GM23338 (cell line): ENCODE data around the gene PRKAR1A. TPM values are rescaled to one million over a fixed set of nuclear protein-coding genes. Genes with fewer than 3 reads are reported as not detected.

Experiments used
- ATAC-seq: fragments of 200-7000 bp; cut with Tn5 transposase; 3 replicates; pipeline ENCODE4 v1.9.1; 2020
- DNase-seq: peaks from one replicate; pipeline ENCODE4 v3.0.0-alpha.2; 2015; ENCODE audit warnings: low spot score
- H2AFZ ChIP-seq: fragments of 200-600 bp; sonication (generic); 2 replicates; pipeline ENCODE4 v1.8.0; 2016; ENCODE audit warnings: antibody characterized with exemption, mild to moderate bottlenecking, moderate library complexity
- H3F3A ChIP-seq: fragments of 200-600 bp; sonication (generic); replicated peaks from 2 replicates; pipeline ENCODE4 v1.8.0; 2017; ENCODE audit warnings: antibody characterized with exemption, mixed run types, low read depth
- H3K27ac ChIP-seq: fragments of 200-600 bp; sonication (generic); 2 replicates; pipeline ENCODE4 v1.6.1; 2016; ENCODE audit warnings: low read depth
- H3K27me3 ChIP-seq: fragments of 200-600 bp; sonication (generic); 2 replicates; pipeline ENCODE4 v1.8.0; 2016; ENCODE audit warnings: mild to moderate bottlenecking, mixed run types, moderate library complexity; ENCODE audit not compliant: insufficient read depth
- H3K36me3 ChIP-seq: fragments of 200-600 bp; sonication (generic); 2 replicates; pipeline ENCODE4 v1.8.0; 2016; ENCODE audit warnings: mild to moderate bottlenecking; ENCODE audit not compliant: insufficient read depth
- H3K4me1 ChIP-seq: fragments of 200-600 bp; sonication (generic); 2 replicates; pipeline ENCODE4 v1.8.0; 2016; ENCODE audit warnings: mild to moderate bottlenecking, moderate library complexity; ENCODE audit not compliant: insufficient read depth
- H3K4me2 ChIP-seq: fragments of 200-600 bp; sonication (generic); 2 replicates; pipeline ENCODE4 v1.7.1; 2017; ENCODE audit warnings: mixed run types
- H3K4me3 ChIP-seq: fragments of 200-600 bp; sonication (generic); 2 replicates; pipeline ENCODE4 v1.6.1; 2016; ENCODE audit warnings: mixed run types
- H3K79me2 ChIP-seq: fragments of 200-600 bp; sonication (generic); replicated peaks from 2 replicates; pipeline ENCODE4 v1.8.0; 2017; ENCODE audit warnings: mild to moderate bottlenecking; ENCODE audit not compliant: insufficient read depth
- H3K9me2 ChIP-seq: fragments of 200-600 bp; sonication (generic); 2 replicates; pipeline ENCODE4 v1.8.0; 2017; ENCODE audit not compliant: insufficient read depth
- H4K20me1 ChIP-seq: fragments of 200-600 bp; sonication (generic); replicated peaks from 2 replicates; pipeline ENCODE4 v1.8.0; 2017; ENCODE audit warnings: mild to moderate bottlenecking; ENCODE audit not compliant: insufficient read depth
- H3K27ac Mint-ChIP-seq: 2 replicates; pipeline ENCODE4 v1.8.0; 2020; ENCODE audit warnings: inconsistent platforms, mild to moderate bottlenecking, moderate library complexity, mixed read lengths
- H3K27me3 Mint-ChIP-seq: 3 replicates; pipeline ENCODE4 v1.8.0; 2022; ENCODE audit warnings: low read depth, mild to moderate bottlenecking, moderate library complexity, mixed read lengths, inconsistent platforms; ENCODE audit not compliant: insufficient read depth, poor library complexity
- H3K36me3 Mint-ChIP-seq: 3 replicates; pipeline ENCODE4 v1.8.0; 2021; ENCODE audit warnings: low read depth, mild to moderate bottlenecking, inconsistent platforms, moderate library complexity, mixed read lengths
- H3K4me1 Mint-ChIP-seq: 3 replicates; pipeline ENCODE4 v1.8.0; 2020; ENCODE audit warnings: mild to moderate bottlenecking, inconsistent platforms, mixed read lengths
- H3K4me3 Mint-ChIP-seq: 3 replicates; pipeline ENCODE4 v1.8.0; 2021; ENCODE audit warnings: moderate library complexity, mild to moderate bottlenecking, inconsistent platforms, mixed read lengths
- H3K9me3 Mint-ChIP-seq: 3 replicates; pipeline ENCODE4 v1.8.0; 2020; ENCODE audit warnings: moderate library complexity, mild to moderate bottlenecking, inconsistent platforms, mixed read lengths
- CREB1 ChIP-seq: fragments of 250-450 bp; sonication (Bioruptor Pico); IDR thresholded peaks from 2 replicates; pipeline ENCODE4 v1.5.0; 2020; ENCODE audit warnings: low read depth, mild to moderate bottlenecking, moderate library complexity
- CTCF ChIP-seq, 2 experiments: fragments of 200-600 bp in 1 of 2; sonication (generic) in 1 of 2; conservative IDR thresholded peaks; 2 replicates each; pipeline versions ENCODE4 v1.5.1 to v1.6.1; 2016 to 2017; ENCODE audit warnings: antibody characterized with exemption in 2 of 2, low read depth in 2 of 2, mild to moderate bottlenecking in 2 of 2, moderate library complexity in 1 of 2
- EZH2 ChIP-seq: fragments of 200-600 bp; sonication (generic); IDR thresholded peaks from one replicate; pipeline ENCODE4 v1.8.0; 2017; ENCODE audit warnings: antibody characterized with exemption, mild to moderate bottlenecking, low read depth; ENCODE audit not compliant: unreplicated experiment
- EZH2phosphoT487 ChIP-seq: fragments of 200-600 bp; sonication (generic); IDR thresholded peaks from one replicate; pipeline ENCODE4 v1.8.1; 2018; ENCODE audit warnings: antibody characterized with exemption; ENCODE audit not compliant: unreplicated experiment
- JUNB ChIP-seq: IDR thresholded peaks from one replicate; pipeline ENCODE4 v1.6.1; 2016; ENCODE audit warnings: antibody characterized with exemption; ENCODE audit not compliant: unreplicated experiment
- NANOG ChIP-seq: IDR thresholded peaks from 2 replicates; pipeline ENCODE4 v1.6.1; 2016; ENCODE audit warnings: antibody characterized with exemption, borderline replicate concordance
- REST ChIP-seq: IDR thresholded peaks from one replicate; pipeline ENCODE4 v1.6.1; 2018; ENCODE audit warnings: antibody characterized with exemption; ENCODE audit not compliant: unreplicated experiment
- STAT1 ChIP-seq: IDR thresholded peaks from one replicate; pipeline ENCODE4 v1.6.1; 2016; ENCODE audit warnings: antibody characterized with exemption; ENCODE audit not compliant: unreplicated experiment
- ZNF114 ChIP-seq: fragments of 250-450 bp; sonication (Bioruptor Pico); IDR thresholded peaks from 2 replicates; pipeline ENCODE4 v1.5.0; 2020; ENCODE audit warnings: mild to moderate bottlenecking, moderate library complexity
- ZNF331 ChIP-seq: fragments of 250-450 bp; sonication (Bioruptor Pico); IDR thresholded peaks from 2 replicates; pipeline ENCODE4 v1.5.0; 2020; ENCODE audit warnings: low read depth, mild to moderate bottlenecking, moderate library complexity
- ZNF462 ChIP-seq: fragments of 250-450 bp; sonication (Bioruptor Pico); IDR thresholded peaks from 2 replicates; pipeline ENCODE4 v1.5.0; 2020; ENCODE audit warnings: mild to moderate bottlenecking, moderate library complexity
- polyA plus RNA-seq: library from polyadenylated mRNA; unstranded; fragments of >200 nt; fragmentation: Nextera tagmentation; extraction: Ambion mirVana; gene quantifications from 2 replicates; pipeline ENCODE4 v1.2.1, GENCODE V29; 2016
- total RNA-seq: library from RNA; depleted of rRNA; stranded (reverse); fragments of >200 nt; shearing (Covaris generic); gene quantifications from 2 replicates; pipeline ENCODE4 v1.2.3, GENCODE V29; 2014

Gene PRKAR1A
- total and polyA plus RNA-seq, 2 experiments from 2014 or later, result 90.1 to 100 TPM

- Histone ChIP-seq H3K27ac (no peak overlapping the region), H3K9me2 (no peaks in the 10 kb centered on the region), H3K4me2 (no peak overlapping the region), H3K4me3 (no peak overlapping the region), H3K36me3 (no peaks in the 10 kb centered on the region), H2AFZ (no peak overlapping the region), H3F3A (no peaks in the 10 kb centered on the region), H3K79me2 (no peaks in the 10 kb centered on the region), H3K4me1 (no peaks in the 10 kb centered on the region), H4K20me1 (no peaks in the 10 kb centered on the region), H3K27me3 (no peaks in the 10 kb centered on the region)
- Mint-ChIP-seq H3K4me1 (no peaks in the 10 kb centered on the region), H3K36me3 (no peaks in the 10 kb centered on the region), H3K27ac (no peak overlapping the region), H3K4me3 (no peak overlapping the region), H3K27me3 (no peaks in the 10 kb centered on the region), H3K9me3 (peaks cover 3% of the 10 kb centered on the region; the same call in 1 of the 3 replicates)
- ATAC-seq (no peak), DNase-seq (no peak)
- TF ChIP-seq ZNF462 (CRISPR knock-in tag), result no peak
- no peak for TF ChIP-seq STAT1
- no peak for TF ChIP-seq NANOG
- no peak for TF ChIP-seq ZNF331 (CRISPR knock-in tag)
- no peak for TF ChIP-seq REST
- no peak for TF ChIP-seq EZH2phosphoT487
- TF ChIP-seq CTCF (conservative IDR thresholded peaks at IDR 0.05; ENCODE audit: low read depth in 2 of 2), result no peak
- no peak for TF ChIP-seq ZNF114
- TF ChIP-seq EZH2, result no peak
- TF ChIP-seq CREB1 (CRISPR knock-in tag), result no peak
- TF ChIP-seq JUNB, result no peak
Observed at GRCh38 chr17:68565661-68566441, 53.6 kb downstream of the PRKAR1A start.
